HT-29 (cell line): Measurements from ENCODE around the gene EXO1. TPM values are rescaled to one million over a fixed set of nuclear protein-coding genes. Genes with fewer than 3 reads are reported as not detected.

Experiments used
- DNase-seq: peaks from one replicate; pipeline ENCODE4 v3.0.0-alpha.2; 2015; ENCODE audit warnings: low spot score
- total RNA-seq: library from RNA; depleted of rRNA; stranded (reverse); fragments of >200 nt; shearing (Covaris generic); gene quantifications from 2 replicates; pipeline ENCODE4 v1.2.3, GENCODE V29; 2014; rRNA removed

EXO1 gene
- total RNA-seq, 1 experiment from 2014 or later: 7.9 TPM

GRCh38 chr1:241891296-241891695 lies 43.3 kb downstream of the EXO1 start:
- DNase-seq: no peak

DNA sequence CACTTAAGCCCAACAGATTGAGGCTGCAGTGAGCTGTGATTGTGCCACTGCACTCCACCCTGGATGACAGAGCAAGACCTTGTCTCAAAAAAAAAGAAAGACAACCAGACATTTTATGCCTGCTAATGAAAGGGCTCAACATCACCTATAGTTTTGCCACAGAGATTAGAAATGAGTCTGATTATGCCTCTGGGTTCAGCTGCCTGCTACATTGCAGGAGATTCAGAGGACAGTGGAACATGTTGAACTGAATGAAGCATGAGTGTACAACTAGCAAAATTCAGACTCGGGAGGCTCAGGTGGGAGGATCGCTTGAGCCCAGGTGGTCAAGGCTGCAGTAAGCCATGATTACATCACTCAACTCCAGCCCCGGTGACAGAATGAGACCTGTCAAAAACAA lies 46.0 kb downstream of the EXO1 start:
- DNase-seq: no peak

DNA sequence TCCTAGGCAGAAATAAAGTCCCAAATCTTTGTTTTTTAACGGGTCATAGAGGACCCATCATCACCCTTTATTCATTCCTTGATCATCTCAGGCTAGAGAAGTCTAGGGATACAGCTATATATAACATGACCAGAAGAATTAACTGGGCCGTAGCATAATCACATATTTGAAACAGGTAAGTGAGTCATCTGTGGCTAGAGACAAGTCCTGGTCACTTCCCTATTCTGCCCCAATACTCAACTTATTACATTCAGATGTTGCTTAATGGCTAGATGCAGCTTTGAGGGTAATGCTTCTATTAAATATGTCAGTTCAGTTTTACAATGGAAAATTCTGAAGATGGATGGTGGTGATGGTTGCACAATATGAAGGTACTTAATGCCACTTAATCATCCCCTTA lies 47.0 kb downstream of the EXO1 start:
- DNase-seq: no peak

- no peak for DNase-seq
Observed at GRCh38 chr1:241896670-241896962, 48.6 kb downstream of the EXO1 start.

DNA sequence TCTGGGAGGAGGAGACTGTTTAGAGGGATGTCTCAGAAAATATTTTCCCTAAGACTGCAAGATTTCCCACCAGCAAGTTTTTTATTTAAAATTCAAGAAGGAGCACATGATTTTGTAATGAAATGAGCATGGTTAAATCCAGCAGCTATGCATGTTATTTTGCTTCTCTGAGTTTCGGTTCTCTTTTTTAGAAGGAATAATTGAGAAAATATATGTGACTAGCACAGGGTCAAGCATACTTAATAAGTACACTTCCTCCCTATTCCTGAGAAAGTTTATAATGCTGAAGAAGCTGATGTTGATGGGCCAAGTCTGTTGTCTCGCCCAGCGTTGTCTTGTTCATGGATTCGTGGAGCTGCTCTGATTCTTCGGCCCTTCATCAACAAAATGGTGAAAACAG lies 51.2 kb downstream of the EXO1 start:
- no peak for DNase-seq

GRCh38 chr1:241900381-241900780 lies 52.4 kb downstream of the EXO1 start:
- DNase-seq: no peak

GRCh38 chr1:241902391-241903065 lies 54.5 kb downstream of the EXO1 start:
- DNase-seq: no peak

DNA sequence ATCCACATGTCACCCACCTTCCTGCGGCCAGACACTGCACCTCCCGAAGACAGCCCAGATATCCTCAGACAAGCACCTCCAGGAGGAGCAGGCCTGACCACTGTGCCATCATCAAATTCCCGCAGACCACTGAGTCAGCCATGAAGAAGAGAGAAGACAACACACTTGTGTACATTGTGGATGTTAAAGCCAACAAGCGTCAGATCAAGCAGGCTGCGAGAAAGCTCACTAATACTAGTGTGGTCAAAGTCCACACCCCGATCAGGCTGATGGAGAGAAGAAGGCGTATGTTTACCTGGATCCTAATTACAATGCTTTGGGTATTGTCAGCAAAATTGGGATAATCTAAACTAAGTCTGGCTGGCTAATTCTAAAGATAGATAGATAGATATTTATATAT lies 68.2 kb downstream of the EXO1 start:
- DNase-seq: no peak

GRCh38 chr1:241917487-241917886 lies 69.5 kb downstream of the EXO1 start:
- no peak for DNase-seq

DNA sequence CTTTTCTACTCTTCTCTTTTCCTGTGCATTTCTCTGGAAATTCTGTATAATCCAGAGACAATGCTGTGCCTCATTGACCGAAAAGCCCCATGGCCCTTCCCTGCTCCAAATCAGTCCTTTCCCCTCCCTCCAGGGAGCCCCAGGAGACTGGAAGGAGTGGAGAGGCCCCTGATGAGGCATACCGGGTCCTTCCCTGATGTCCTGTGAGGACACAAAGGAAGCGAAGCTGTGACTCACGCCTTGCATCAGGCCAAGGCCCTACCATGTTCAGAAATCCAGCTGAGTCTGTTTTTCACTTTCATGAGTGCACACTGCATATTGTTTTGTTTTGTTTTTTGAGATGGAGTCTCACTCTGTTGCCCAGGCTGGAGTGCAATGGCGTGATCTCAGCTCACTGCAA lies 70.9 kb downstream of the EXO1 start:
- no peak for DNase-seq

- no peak for DNase-seq
Observed at GRCh38 chr1:241924080-241924808, 76.2 kb downstream of the EXO1 start.

DNA sequence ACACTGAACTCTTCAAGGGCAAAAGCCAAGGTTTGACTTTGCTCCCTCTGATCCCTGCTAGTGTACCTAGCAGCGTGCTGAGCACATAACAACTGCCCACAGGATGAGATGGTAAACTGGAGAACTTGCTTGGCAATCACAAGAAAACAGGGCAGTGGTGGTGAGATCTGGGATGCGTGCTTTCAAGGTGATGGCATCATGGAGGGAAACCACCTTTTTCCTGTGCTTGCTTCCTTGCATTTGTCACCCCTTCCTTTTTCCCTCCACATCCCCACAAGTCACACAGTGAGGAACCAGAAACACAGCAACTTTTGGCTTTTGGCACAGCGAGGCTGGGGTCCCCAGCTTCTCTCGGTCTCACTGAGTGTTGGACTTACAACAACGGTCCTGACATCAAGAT lies 78.1 kb downstream of the EXO1 start:
- DNase-seq: no peak

DNA sequence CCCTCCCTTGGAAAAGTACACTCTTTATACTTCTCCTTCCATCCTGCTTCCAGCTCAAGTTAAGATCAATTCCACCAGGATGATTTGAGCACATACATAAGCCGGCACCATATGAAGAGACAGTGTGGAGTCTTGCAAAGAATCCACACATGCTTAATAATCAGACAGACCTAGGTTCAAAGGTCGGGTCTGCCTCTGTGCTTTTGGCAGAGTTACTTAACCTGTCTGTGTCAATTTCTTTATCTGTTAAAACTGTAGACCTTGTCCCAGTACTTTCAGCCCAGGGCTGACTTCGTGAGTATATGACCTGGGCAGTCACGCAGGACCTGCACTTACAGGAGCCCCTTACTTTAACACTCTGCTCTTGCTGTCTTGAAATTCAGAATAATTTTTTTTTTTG lies 79.3 kb downstream of the EXO1 start:
- DNase-seq: no peak

DNA sequence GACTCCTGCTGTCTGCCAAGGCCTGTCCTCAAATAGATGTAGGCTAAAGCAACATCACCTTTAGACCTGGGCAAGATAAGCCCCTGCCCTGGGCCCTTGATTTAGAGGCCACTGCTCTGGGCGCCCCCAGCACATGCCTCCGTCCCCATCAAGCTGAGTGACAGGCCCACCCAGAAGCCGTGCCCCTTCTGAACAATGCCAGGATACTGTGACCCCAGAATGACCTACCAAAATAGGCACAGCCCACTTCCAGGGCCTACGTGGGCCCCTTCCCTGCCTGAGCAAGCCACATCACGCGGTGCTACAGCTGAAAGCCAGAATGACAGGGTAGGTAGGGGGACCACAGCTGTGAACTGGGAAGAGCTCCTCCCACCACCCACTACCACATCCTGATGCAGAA lies 84.8 kb downstream of the EXO1 start:
- no peak for DNase-seq

- DNase-seq: no peak
Observed at GRCh38 chr1:241934201-241934848, 86.3 kb downstream of the EXO1 start.

DNA sequence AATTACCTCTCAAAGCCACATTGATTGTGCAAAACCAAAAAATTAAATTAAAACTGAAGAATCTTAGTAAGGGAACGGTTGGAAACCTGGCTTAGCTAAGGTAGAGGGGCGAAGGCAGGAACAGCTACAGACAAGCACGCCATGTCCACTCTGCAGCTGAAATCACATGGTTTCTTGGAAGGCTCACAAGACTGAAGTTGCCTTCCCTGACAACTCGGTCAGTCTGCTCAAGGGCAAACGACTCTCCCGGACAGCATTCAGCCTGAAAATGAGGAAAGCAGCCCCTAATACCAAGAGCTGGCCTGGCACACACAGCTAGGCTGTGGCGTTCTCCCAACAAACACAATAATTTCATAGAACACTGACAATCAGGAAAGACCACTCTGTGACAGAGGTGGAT lies 86.9 kb downstream of the EXO1 start:
- DNase-seq: no peak

Other genes with a start within 250 kb of the EXO1 start
- gene CHML, start 207.8 kb upstream of the EXO1 start, total RNA-seq: 17.4 and 22.4 TPM in 2 replicates
- gene OPN3, start 207.8 kb upstream of the EXO1 start, total RNA-seq: 12.5 and 12.6 TPM in 2 replicates
- gene WDR64, start 195.9 kb upstream of the EXO1 start, total RNA-seq: not detected in 2 replicates
- gene BECN2, start 109.6 kb downstream of the EXO1 start, total RNA-seq: not detected in 2 replicates
- gene MAP1LC3C, start 150.9 kb downstream of the EXO1 start, total RNA-seq: not detected in 2 replicates